Adrenal gland (tissue), 12 donors: ENCODE data around the gene ENTPD8. TPM values are rescaled to one million over a fixed set of nuclear protein-coding genes. Genes with fewer than 3 reads are reported as not detected.

Source experiments
- DNase-seq, 7 donors: peaks; one replicate each; pipeline ENCODE4 v3.0.0-alpha.2; 2019 to 2020
- H3K27ac ChIP-seq, 5 donors: fragments of 200-600 bp; sonication (generic) in 4 of 5; 1 replicate in 3 of 5; 2 replicates in 2 of 5; pipeline versions ENCODE4 v1.5.1 to v1.8.0; 2016 to 2020; ENCODE audit warnings: mild to moderate bottlenecking in 1 of 5
- H3K27me3 ChIP-seq: fragments of 200-600 bp; 2 replicates; pipeline ENCODE4 v1.8.0; 2021
- H3K36me3 ChIP-seq, 2 donors: fragments of 200-600 bp; replicated peaks in 1 of 2; 1 replicate in 1 of 2; 2 replicates in 1 of 2; pipeline versions ENCODE4 v1.5.1 to v1.8.0; 2018 to 2022
- H3K4me1 ChIP-seq, 2 donors: fragments of 200-600 bp; replicated peaks in 1 of 2; 1 replicate in 1 of 2; 2 replicates in 1 of 2; pipeline versions ENCODE4 v1.5.1 to v1.8.0; 2018 to 2021
- H3K4me3 ChIP-seq, 4 donors: fragments of 200-600 bp; sonication (generic) in 3 of 4; one replicate each; pipeline ENCODE4 v1.5.1; 2016 to 2018
- H3K9me3 ChIP-seq, 3 donors: fragments of 200-600 bp; sonication (generic) in 1 of 3; replicated peaks in 1 of 3; 1 replicate in 2 of 3; 2 replicates in 1 of 3; pipeline versions ENCODE4 v1.5.1 to v1.8.0; 2016 to 2021
- CTCF ChIP-seq, 6 experiments: fragments of 450-650 bp in 4 of 6; fragments of 200-600 bp in 2 of 6; sonication (generic) in 1 of 6; IDR thresholded peaks; 1 replicate in 5 of 6; 2 replicates in 1 of 6; pipeline versions ENCODE4 v1.5.1 to v1.8.0; 2016 to 2021; ENCODE audit warnings: antibody characterized with exemption in 6 of 6, mild to moderate bottlenecking in 2 of 6, moderate library complexity in 1 of 6
- POLR2A ChIP-seq, 2 donors: fragments of 450-650 bp; IDR thresholded peaks; one replicate each; pipeline ENCODE4 v1.6.1; 2017; ENCODE audit warnings: antibody characterized with exemption in 2 of 2, mild to moderate bottlenecking in 2 of 2, moderate library complexity in 1 of 2
- WGBS, 4 donors: extraction: QIAGEN DNeasy Blood & Tissue Kit in 2 of 4; methylation state at CpG; one replicate each; pipeline versions ENCODE4 v1.1.5 to v1.1.7; 2013 to 2017; 5-methylcytosine and 5-hydroxymethylcytosine counted together
- intact Hi-C, 2 donors: fragments of 100-400 bp; cut with DNase I; formaldehyde crosslinking; loops; one replicate each; pipeline versions ENCODE4 v1.14.1 to v1.15.0; 2022 to 2023
- polyA plus RNA-seq, 3 donors: library from polyadenylated mRNA; stranded (reverse); fragments of 200-250 nt in 2 of 3; fragments of 350-450 nt in 1 of 3; fragmentation: Illumina TruSeq in 1 of 3; extraction: RNeasy Lipid Tissue Mini Kit (QIAGEN cat#74804) in 1 of 3; gene quantifications; one replicate each; pipeline ENCODE4 v1.2.3, GENCODE V29; 2013 to 2014
- total RNA-seq, 9 donors: library from RNA; depleted of rRNA in 4 of 9; stranded (reverse); fragments of >200 nt in 4 of 9; fragments of 120-200 nt in 1 of 9; fragmentation: NEBNext Ultra II Directional in 1 of 9; extraction: Animal tissue kit (Norgen Biotek cat#: 25700) in 1 of 9; gene quantifications; one replicate each; pipeline versions ENCODE4 v1.1.0 to v1.2.4, GENCODE V29; 2013 to 2023
- donor health status: healthy with polysubstance abuse.
- donor health status: Bipolar disorder and iron deficiency.
- donor health status: DM: yes; HTN: yes; CAD: no.
- donor health status: DM: no; HTN: no; CAD: no.
- donor health status: DM: no; HTN: no; CAD: no.
- donor health status: DM: yes; HTN: yes; CAD: no.

The ENTPD8 gene
- total and polyA plus RNA-seq, 12 donors, result 0.14 to 0.20 (median 0.17) TPM; not detected in 6

DNA sequence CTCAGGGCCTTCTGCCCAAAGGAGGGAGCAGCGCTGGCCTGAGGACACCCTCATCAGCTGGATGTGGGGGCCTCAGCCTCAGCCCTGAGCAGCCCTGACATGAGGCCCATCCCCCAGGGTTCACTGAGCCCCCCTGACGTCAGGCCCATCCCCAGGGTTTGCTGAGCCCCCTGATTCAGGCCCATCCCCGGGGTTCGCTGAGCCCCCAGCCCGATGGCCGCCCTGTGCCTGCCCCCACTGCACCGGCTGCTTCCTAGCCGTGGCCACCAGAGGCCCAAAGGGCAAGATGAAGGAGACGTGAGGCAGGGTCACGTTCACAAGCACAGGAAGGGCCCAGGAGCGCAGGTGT is 37.4 kb upstream of the ENTPD8 start:
- no peaks in the 10 kb centered on the region for H3K27me3 ChIP-seq
- H3K27ac ChIP-seq, result no peak overlapping the region
- no peaks in the 10 kb centered on the region for H3K36me3 ChIP-seq
- 62 to 90% (median 87%) methylated on average over 5 to 11 of the region's 11 CpGs for WGBS, 4 donors
- intact Hi-C loops, result no loop called here
- no peak for DNase-seq
- H3K4me3 ChIP-seq, result no peak overlapping the region
- H3K9me3 ChIP-seq, result peaks cover 0 to 5% (median 0%) of the 10 kb centered on the region in 3 donors
- peaks cover 11 to 16% of the 10 kb centered on the region in 2 donors for H3K4me1 ChIP-seq
- TF ChIP-seq POLR2A (IDR thresholded peaks at IDR 0.05) (no peak), CTCF (IDR thresholded peaks at IDR 0.05) (no peak)

- Histone ChIP-seq H3K9me3 (peaks cover 0 to 5% (median 0%) of the 10 kb centered on the region in 3 donors), H3K27ac (no peak overlapping the region), H3K27me3 (no peaks in the 10 kb centered on the region), H3K4me3 (no peak overlapping the region), H3K4me1 (peaks cover 11 to 16% of the 10 kb centered on the region in 2 donors), H3K36me3 (no peaks in the 10 kb centered on the region)
- peak in 1 of 7 donors; percentile 20 for DNase-seq
- WGBS, 4 donors, result 90 to 97% (median 92%) methylated on average over 5 to 29 of the region's 29 CpGs
- intact Hi-C loops, result no loop called here
- TF ChIP-seq CTCF (IDR thresholded peaks at IDR 0.05) (no peak), POLR2A (IDR thresholded peaks at IDR 0.05) (no peak)
Measured at GRCh38 chr9:137477778-137478612, 36.8 kb upstream of the ENTPD8 start.

DNA sequence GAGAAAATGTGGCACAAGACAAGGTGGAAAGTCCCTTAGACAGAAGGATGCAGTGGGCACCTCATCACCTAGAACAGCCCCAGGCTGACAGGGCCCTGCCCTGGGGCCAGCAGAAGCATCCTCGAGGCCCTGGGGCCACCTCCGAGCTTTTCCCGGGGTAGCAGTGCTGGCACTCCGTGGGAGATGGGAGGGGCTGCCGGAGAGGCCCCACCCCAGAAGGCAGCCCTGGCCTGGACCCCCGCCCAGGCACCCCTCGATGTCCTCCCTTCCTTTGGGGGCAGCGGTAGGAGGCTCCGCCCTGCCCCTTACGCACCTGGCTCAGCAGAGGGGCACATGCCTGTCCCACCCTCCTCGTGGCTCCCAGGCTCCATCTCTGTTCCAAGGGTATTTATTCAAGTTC is 35.7 kb upstream of the ENTPD8 start:
- no peak overlapping the region for H3K4me3 ChIP-seq
- peak in 1 of 7 donors; percentile 17 for DNase-seq
- 85 to 98% (median 93%) methylated on average over 3 to 11 of the region's 11 CpGs for WGBS, 4 donors
- H3K9me3 ChIP-seq, result peaks cover 0 to 5% (median 0%) of the 10 kb centered on the region in 3 donors
- no peak overlapping the region for H3K27ac ChIP-seq
- intact Hi-C loops, result no loop called here
- peaks cover 3 to 7% of the 10 kb centered on the region in 2 donors for H3K4me1 ChIP-seq
- no peak for TF ChIP-seq CTCF (IDR thresholded peaks at IDR 0.05)
- TF ChIP-seq POLR2A (IDR thresholded peaks at IDR 0.05), result no peak
- H3K36me3 ChIP-seq, result no peaks in the 10 kb centered on the region
- no peaks in the 10 kb centered on the region for H3K27me3 ChIP-seq

DNA sequence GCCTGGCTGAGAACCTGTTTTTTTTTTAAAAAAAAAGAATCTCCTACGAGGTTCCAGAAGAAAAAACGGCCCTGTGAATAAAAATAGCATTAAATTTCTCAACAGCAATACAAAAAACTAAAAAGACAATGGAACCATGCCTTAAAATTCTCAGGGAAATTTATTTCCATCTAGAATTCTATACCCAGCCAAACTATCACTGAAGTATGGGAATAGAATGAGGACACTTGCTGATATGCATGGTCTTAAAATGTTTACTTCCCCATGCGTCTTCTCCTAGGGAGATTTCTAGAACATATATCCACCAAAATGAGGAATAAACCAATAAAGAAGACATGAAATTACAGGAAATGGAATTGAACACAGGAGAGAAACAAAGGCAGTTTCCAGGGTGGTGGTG is 34.5 kb upstream of the ENTPD8 start:
- Histone ChIP-seq H3K27me3 (no peaks in the 10 kb centered on the region), H3K4me1 (no peaks in the 10 kb centered on the region), H3K4me3 (no peak overlapping the region), H3K9me3 (peaks cover 0 to 5% (median 0%) of the 10 kb centered on the region in 3 donors), H3K36me3 (no peaks in the 10 kb centered on the region), H3K27ac (no peak overlapping the region)
- no peak for DNase-seq
- TF ChIP-seq CTCF (IDR thresholded peaks at IDR 0.05) (no peak), POLR2A (IDR thresholded peaks at IDR 0.05) (no peak)
- intact Hi-C loops, result no loop called here
- 85 to 88% (median 85%) methylated on average over 3 of the region's 3 CpGs for WGBS, 4 donors
